Activated naive CD8-positive, alpha-beta T cell treated with anti-CD3 and anti-CD28 coated beads, Interleukin-2, amount 50 U/mL, for 16 hours (primary cell): ENCODE data around the gene NPM3.

Experiments
- DNase-seq: peaks from one replicate; pipeline ENCODE4 v3.0.0-alpha.2; 2020; ENCODE audit warnings: low read depth, low spot score

Gene NPM3

DNA sequence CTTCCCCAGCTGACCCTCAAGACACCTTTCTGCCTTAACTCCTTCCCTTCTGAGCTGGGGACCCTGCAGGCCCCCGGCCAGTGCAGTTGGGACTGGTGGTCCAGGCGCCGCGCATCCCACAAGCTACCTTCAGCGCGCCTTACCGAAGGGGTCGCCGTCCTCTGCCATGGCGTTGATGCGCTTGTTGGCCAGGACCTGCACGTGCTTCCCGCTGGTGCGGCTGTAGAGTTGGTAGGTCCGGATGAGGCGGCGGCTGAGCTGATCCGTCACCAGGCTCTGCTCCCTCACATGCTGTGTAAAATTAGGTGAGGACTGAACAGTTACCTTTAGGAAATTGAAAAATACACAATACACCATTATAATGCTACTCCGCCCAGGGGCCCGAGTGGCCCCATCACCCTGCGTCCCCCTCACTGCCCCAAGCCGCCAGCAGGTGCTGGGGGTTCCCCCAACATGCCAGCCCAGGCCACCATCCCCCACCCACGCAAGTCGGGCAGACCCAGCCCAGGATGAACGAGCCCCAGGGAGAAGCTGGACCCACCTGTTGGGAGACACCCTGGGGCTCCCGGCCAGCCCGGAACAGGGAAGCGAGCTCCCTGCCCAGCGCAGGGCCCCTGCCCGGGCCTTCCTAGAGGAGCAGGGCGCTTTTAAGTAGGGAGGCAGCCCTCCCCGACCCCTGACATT, 8.5 kb downstream of the NPM3 start:
- no peak for DNase-seq

DNA sequence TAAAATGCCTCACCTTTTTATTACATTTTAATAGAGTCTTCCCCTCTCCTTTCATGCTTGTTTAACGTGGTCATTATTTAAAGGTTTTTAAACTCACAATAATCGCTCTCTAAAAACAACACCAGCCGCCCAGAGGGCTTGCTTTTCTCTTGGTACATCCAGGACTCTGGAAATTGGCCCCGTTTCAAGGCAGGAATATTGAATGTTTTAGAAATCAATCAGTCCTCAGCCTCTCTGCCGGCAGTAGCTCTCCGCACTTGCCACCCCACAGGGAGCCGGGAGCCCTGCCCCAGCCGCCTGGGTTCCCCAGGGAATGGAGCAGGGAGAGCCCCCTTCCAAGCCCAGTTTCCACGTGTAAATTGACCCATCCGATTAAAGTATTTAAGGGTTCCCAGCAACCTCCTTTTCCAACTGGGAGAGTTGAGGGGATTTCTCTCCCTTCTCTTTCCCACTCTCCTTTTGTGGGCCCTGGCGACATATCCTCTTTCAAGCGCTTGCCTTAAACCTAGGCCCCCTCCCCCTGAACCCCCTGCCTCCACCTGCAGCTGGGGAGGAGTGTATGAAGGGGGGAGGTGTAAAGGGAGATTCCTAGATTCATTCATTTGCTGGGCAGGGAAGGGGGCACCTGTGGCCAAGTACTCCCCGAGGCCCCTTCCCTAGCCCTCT, 9.2 kb downstream of the NPM3 start:
- no peak for DNase-seq

DNA sequence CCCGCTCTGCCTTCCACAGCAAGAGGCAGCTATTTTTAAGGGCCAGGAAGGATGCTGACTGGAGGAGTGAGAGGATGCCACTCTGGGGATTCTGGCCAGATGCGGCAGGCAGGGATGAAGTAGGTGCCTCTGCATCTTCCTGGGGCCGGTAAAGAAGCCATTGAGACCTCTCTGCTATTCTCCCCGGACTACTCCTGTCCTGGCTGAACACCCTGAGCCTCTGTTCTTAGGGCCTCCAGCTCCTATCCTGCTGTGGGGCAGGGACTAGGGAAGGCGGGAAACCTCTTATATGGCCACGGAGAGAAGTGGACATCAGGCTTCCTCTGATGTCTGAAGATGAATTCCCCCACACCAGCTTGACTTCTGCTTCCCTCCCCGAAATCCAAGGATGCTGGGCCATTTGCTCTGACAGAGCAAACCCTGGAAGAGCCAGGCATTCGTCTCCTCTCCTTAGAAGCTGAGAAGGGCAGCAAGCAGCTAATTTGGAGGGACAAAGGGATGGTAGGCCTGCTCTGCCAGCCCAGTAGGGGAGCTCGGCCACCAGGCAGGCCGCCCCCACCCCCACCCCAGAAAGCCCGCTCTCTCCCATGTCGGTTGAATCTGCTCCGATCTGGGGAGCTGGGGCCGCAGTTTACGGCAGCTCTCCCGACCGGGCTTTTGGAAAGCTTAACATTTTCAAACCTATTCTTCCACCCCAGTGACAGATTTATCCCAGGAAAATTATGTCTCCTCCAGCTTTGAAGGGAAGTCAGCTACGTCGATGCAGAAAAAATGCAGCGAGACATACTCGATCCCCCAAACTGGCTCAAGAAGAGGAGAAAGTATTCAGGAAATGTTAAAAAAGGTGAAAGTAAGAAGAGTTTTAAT, 10.1 kb downstream of the NPM3 start:
- no peak for DNase-seq

DNA sequence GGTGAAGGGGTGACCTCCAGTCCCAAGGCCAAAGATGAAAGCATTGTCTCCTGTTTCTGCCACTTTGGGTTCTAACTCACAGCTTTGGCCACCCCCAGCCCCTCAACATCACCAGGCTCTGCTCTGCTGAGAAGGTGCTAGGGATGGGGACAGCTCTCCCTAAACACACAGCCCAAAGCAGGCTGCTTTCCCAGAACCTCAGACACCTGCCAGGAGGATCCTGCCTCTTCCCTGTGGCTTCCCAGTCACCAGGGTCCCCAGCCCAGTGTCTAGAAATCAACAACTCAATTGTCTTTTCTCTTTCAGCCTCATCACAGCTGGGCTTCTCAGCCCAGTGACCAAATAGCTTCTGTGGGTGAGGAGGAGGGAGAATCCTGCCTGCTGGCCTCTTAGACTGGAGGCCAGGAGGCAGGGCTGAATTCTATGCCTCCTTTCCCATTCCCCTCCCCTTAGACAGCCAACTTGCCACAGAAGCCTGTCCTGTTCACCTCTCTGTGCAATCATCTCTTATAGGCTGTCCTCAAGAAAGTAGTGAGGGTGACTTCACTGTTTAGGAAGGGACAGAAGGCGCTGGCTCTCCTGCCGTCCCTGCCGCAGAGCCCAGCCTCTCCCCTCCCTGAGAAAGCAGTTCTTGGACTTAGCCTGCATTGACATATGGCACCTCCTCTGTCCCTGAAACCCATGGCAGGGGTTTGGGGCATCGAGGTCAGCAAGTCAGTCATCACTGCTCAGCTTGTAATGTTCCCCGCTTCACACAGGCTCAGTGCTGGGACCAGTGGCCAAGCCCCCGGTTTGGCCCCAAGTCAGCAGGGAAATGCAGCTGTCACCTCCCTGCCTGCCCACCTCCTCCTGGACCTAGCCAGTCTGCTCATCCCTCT, 11.0 kb downstream of the NPM3 start:
- DNase-seq, result no peak

DNA sequence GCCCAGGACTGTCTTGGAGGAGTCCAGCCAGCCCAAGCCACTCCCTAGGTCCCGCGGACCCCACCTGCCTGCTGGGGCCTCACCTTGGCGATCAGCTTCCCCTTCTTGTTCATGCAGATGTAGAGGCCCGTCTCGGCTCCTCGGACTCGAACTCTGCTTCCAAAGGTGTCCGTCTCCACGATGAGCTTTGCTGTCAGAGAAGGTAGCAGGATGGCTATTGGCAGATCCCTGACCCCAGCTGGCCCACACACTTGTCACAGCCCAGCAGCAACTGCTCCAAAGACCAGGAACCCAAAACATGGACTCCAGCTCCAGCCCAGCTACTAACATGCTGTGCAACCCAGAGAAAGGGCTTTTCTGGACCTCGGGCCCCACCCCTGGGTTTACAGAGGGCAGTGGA, 11.9 kb downstream of the NPM3 start:
- DNase-seq, result no peak

DNA sequence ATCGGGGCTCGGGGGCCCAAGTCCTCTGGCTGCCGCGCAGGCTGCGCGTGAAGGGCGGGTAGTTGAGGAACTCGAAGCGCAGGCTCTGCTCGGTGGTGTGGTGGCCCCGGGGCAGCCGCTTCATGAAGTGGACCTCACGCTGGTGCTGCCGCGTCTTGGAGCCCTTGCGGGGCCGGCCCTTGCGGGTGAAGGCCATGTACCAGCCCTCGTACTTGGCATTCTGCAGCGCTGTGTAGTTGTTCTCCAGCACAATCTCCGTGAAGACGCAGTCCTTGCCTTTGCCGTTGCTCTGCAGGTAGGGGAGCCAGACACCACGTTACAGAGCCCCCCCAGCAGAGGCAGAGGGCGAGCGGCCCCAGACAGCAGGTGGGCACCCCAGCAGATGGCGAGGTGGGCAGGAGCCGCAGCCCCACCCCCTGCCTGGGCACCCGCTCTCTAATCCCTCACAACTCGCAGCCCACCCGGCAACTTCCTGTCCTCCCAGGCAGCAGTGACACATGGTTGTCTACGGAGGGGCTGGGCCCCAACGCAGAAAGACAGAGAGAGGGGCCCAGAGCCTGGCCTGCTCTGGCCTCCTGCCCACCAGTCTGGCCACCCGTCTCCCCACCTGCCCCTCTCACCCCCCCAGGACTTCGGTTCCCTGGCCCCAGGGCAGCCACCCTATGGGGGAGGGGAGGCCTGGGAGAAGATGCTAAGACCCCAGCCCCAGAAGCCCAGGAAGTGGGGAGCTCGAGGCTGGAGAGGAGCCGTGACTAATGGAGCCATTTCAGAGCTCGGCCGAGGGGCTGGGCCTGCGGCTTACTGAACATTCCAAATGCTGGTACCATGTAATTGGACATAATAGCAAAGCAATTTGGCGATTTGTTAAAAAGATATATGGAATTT, 12.7 kb downstream of the NPM3 start:
- no peak for DNase-seq

DNA sequence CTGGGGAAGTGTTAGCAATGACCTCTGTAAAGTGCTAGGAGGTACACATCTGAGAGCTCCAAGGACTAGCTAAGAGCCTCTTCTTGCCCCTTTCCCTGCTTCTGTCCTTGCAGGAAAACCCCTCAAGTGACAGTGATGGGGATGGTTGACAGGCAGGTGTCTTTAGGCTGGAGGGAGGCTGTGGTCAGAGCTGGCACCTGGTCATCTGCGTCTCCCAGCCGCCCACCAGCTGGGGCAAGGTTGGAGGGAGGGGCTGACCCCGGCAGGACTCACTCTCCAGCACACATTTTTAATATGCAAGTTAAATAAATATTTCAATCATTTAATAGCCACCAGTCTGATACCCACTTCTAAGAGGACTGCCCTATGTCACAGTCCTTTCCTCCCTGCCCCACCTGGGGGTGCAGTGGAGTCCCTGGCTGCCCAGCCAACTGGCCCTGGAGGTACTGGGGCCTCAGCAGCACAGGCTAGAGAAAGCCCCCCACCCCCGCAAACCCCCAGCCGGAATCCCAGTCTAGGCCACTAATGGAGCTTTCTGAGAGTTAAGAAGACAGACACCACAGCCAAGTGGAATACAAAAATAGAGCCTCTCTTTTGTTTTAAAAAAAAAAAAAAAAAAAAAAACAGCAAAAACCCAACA, 13.6 kb downstream of the NPM3 start:
- DNase-seq, result no peak

DNA sequence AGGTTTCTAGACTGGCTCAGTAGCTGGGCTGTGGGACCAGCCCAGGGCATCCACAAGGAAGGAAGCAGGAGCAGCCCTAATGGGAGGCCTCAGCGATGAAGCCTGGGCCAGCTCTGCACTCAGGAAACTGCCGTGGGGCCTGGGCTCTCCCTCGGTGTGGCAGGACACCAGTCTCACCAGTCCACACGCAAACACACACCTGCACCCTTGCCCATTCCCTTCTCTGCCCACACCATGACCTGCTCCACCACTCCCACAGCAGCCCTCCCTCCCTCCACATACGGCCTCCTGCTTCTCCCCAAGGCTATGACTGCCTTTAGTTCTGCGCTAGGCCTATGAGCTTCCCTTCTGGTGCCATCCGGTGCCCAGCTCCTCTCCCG, 14.5 kb downstream of the NPM3 start:
- DNase-seq, result no peak

DNA sequence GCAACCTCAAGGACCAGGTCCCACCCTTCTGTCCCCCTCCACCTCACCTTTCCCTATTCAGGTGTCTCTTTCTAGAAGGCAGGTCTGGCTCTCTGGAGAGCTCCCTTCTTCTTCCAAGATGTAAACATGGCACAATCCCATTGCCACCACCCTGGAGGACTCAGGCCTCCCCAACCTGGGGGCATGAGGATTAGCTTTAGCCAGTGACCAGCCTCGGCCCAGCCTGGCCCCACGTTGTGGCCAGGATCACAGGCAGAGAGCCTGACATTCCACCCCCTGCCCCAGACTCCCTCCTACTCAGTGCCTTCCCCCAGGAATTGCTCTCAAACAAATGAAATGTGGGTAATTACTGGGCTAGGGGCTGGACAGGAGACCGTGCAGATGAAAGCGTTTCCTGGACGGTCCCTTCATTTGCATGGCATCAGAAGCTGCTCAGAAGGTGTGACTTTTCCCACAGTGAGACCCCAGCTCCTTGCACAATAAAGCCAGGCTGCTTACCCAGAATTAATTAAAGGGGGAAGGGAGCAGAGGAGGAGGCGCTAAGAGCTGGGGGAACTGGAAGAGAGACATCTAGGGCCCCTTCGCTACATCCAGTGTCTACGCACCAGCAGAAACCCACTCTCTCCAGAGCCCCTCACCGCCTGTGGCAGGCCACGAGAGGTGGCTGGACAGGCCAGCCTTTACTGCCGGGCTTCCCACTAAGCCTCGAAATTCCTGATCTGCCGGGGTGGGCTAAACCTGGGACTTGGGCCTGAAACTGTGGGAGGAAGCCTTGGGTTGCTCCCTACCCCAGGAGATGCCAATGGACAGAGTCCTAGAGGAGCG, 15.1 kb downstream of the NPM3 start:
- DNase-seq, result no peak

DNA sequence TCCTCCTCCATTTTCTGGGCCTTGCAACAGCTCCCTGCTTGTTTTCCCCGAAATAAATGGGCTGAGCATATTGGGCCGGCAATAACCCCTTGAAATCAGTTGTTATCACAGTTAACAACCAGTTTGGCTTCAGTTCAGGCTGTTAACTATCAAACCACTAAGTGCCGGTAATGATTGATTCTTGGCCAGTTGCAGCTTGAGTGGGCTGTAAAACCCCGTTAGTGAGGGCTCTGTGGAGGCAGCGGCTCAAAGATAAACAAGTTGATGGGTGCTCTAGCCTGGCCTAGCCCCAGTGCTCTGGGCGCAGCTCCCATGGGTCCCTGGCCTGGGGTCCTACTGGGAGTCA, 15.7 kb downstream of the NPM3 start:
- DNase-seq, result no peak

DNA sequence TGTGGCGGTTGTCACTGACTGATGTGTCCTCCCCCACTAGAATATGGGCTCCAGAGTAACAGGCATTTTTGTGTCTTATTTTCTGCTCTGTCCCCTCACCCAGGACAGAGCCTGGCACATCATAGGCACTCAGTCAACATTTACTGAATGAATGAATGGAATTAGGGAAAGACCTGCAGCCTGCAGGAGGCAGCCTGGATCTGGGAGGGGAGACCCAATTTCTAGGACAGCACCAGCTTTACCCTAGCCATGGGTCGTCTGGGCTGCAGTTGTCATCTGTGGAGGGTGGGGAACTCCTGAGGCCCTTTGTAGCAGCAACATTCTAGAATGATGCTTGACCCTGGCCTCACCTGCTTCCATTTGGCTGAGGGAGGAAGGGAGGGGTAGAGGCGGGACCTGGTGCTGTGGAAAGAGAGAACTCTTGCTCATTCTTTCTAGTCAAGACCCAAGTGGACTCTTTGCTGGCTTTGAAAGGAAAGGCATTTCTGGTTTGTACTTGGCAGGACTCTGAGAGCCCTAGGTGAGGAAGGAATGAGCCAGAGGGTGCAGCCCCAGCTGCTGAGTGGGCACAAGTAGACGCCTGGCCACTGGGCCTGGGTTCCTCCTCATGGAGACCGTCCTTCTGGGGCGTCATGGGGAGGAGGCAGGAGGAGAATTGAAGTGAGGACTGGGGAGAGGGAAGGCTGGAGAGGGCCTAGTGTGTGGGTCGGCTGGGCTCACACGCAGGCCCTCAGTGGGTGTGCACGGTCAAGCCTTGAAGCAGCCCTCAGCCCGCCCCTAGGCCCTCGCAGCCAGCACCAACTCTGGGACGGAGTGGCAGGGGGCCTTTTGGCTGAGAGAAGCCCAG, 16.3 kb downstream of the NPM3 start:
- DNase-seq, result no peak

DNA sequence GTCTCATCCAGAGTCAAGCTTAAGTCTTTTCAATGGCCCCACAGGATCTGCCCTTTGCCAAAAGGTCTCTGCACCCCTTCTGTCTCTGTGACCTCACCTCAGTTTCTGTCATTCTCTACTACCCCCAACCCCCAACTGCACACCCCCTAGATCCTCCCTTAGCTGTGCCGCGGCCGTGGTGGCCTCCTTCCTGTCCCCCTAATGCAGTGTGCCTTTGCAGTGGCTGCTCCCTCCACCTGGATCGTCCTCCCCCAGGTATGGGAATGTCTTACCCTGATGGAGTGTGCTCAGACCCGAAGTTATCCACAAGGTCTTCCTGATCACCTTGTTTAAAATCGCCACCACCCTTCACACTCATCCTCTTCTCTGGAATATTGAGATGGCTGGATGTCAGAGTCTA, 16.9 kb downstream of the NPM3 start:
- no peak for DNase-seq

DNA sequence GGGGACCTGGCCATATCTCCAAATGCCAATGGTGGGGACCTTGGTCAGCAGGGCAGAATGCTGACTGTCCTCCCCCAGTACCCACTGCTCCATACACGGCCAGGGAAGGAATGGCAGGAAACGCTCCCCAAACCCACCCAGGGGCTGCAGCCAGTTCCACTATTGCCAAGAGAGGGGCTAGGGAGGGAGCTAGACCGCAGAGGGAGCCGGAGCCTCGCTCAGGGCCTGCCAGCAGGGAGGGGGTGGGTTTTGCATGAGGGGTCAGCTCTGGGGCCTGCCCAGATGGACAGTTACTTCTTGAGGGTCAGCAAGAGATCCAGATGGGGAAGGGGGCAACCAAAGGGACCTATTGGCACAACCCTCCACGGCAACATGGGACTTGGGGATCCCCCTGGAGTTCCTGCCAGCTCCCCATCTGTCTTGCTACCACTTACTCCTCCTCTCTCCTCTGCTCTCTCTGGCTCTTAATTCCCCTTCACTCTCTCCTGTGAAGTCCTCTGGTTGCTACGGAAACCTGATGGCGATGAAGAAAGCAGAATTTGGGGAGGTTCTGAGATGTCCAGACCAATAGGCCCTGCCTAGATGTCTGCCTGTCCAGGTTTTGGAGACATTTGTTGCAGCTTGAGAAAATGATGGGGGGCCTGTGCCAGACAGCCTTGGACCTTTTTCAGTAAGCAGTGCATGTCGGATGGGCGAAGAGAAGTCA, 20.0 kb downstream of the NPM3 start:
- no peak for DNase-seq

DNA sequence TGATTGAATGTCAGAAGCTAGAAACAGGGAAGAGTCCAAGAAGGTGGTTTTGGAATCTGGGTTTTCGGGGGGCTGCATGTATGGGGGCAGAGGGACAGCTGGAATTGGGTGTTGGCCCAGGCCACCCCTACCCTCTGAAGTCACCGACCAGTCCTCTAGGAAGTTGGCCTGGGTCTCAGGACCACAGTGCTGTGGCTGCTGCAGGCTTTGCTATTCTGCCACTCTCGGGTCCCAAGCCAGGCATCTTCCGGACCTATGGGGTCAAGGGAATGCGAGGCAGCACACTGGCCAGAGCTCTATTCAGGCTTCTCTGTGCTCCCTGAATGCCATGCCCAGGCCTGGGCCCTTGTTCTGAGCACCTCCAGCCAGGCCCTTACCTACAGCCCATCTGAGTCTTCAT, 20.5 kb downstream of the NPM3 start:
- DNase-seq, result no peak

DNA sequence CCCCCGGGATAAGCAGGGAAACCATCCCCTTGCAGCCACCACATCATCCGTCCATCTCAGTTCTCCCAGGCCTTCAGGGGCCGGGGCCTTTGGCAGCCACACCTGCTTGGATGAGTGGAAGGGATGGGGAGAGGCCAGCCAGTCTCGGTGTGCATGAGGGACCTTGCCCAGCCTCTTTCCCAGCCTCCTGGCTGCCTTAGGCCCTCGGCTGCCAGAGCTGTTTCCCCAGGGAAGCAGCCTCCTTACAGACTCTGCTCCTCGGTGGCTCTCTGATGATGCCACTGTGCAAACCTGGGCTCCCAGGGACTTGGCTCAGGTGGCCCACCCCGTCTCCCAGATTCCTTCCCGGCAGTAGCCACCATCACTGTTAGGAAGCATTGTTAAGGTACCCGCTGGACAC, 22.0 kb downstream of the NPM3 start:
- no peak for DNase-seq

DNA sequence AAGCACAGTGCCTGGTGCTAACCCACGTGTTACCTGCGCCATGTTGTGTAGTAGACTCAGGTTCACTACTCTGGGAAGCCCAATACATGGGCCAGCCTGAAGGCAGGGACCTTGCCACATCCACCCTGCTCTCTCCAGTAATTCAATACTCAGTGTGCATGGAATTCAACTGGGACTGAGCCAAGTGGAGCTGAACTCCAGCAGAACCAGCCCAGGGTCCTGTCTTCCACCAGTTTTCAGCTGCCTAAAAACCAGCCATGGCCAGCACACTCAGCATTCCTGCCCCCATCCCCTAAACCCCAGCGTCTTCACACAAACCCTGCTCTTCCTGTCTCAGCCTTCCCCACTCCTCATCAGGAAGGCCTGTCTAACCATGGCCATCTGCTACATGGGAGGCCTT, 22.7 kb downstream of the NPM3 start:
- no peak for DNase-seq

DNA sequence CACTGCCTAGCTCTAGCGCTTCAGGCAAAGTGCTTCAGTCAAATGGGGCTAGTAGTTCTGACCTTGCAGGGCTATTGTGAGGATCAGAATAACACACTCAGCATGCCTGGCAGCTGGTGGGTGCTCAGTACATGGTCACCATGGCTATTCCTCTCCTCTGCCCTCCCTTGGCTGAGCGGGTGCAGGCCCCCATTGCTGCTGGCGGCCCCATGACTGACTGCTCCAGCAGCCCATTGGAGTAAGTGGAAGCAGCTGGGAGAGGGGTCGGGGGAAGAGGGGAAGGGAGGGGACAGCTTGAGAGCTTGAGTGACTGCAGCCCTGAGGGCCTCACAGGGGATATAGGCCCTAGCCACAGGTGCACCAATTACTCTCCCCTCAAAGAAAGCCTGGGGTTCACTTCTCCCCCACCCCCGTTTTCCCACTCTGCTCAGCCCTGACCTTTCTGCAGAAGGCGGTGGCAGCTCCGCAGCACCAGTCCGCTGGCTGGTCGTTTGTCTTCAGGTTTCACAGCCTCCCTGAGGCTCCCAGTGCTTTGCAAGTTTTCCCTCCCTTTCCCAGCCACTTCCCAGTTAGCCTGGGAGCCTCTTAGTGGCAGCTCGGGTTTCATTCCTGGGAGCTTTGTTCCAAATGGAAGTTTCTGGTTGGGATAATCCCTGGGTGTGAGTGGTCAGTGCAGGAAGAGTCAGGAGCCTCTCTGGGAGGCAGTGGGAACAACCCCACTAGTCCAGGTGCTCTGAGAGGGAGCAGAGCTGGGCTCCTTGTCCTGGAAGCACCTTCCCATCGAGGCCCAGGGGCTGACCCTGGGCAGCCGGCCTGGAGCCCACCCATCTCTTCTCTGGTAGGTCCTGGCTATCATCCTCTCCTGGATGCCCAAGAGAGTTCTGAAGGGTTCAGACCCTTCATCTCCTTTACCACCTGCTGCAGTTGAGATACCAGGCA, 23.7 kb downstream of the NPM3 start:
- DNase-seq, result no peak
